NCI-H2227 treated with DMSO at 0.1 percent for 48 hours (cell line): Measurements from ENCODE around the gene TEF.
A peak's percentile ranks its signal among the peaks of the same experiment; 100 is the strongest.

Source experiments
- DNase-seq: peaks from one replicate; lab custom pipeline; 2025; lab: John Stamatoyannopoulos, UW

TEF gene

DNA sequence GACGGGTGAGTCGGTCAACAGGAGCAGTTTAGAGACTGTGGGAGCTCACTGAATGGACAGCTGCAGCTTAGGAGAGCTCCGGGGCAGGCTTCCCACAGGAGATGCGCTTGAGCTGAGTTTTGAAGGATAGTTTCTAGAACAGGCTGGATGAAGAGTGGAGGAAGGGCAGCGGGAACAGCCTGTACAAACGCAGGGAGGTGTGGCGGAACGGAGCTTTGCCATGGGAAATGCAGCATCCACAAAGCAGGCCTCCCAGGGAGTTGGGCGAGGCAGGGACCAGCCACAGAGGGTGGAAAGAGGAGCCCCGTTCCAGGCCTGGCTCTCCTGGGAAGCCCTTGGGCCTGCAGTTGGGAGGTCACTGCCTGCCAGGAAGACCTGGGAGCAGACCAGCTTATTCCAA, 26.8 kb upstream of the TEF start:
- no peak for DNase-seq

DNA sequence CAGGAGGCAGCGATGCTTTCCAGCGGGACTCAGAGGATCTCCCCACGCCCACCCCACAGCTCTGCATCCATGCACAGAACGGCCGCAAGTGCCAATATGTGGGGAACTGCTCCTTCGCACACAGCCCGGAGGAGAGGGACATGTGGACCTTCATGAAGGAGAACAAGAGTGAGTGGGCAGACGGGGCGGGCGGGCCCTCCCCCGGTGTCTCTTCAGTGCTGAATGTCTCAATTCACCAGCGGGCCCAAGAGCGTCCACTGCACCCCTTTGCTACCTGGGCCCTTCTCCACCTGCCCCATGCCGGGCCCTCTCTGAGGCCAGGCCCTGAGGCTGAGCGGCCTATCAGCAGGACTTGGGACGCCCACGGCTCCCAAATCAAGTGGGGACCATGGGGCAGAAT, 25.8 kb upstream of the TEF start:
- DNase-seq, result no peak

DNA sequence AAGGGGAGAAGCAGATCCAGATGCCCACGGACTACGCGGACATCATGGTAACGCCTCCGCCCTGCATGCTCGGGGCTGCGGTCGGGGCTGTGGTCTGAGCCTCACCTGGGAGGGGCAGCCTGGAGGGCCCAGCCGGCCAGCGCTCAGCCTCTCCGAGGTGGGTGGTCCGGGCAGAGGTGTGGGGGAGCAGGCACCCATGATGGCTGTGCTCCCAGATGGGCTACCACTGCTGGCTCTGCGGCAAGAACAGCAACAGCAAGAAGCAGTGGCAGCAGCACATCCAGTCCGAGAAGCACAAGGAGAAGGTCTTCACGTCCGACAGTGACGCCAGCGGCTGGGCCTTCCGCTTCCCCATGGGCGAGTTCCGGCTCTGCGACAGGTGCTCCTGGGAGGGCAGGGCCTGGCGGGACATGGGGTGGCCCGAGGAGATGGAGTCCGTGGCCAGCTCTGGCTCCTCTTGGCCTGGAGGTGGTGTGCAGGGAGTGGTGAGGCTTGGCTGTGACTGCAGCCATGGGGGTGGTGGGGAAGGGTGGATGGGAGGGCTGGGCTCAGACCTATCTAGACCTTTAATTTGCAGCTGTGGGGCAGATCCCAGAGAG, 25.2 kb upstream of the TEF start:
- no peak for DNase-seq

DNA sequence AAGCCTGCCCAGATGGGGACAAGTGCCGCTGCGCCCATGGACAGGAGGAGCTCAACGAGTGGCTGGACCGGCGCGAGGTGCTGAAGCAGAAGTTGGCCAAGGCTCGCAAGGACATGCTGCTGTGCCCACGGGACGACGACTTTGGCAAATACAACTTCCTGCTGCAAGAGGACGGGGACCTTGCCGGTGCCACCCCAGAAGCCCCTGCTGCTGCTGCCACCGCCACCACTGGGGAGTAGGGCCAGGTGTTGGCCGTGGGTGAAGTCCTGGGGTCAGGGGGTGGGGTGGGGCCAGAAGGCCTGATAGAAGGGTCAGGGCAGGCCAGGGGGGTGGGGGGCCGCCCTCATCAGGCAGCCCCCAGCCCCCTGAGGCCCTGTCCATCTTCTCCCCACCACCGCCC, 24.6 kb upstream of the TEF start:
- DNase-seq, result no peak

DNA sequence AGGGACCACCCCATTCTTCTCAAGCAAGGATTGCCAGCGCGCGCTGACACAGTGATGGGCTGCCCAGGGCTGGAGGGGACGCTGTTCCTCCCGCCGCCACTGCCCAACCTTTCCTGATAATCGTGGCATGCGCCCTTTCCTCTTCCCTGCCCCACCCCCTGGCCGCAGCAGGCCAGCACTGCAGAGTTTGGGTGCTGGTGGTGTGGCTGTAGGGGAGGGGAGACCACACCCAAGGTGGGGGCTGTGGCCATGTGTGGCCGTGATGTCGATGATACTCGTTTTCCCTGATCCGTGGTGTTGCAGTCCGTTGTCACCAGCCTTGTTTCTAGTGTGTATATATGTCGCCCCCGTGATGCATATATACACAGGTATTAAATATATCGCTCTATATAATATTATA, 22.8 kb upstream of the TEF start:
- DNase-seq, result no peak

DNA sequence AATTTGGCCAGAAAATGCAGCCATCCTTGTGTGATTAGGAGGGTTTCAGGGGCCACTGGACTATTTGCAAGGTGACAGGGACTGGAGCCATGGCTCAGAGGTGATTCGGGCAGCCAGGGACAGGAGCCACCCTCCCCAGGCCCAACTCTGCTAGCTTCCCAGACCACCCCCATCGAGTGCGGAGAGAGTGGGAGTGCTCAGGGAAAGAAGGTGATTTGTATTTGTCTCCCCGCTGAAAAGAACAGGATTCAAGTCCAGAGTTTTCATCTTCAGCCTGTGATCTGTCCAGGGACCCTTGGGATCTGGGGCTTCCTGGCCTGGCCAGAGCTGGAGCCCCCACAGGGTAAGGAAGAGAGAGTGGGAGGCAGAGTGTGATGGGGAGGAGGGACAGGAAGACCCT, 22.4 kb upstream of the TEF start:
- no peak for DNase-seq

DNA sequence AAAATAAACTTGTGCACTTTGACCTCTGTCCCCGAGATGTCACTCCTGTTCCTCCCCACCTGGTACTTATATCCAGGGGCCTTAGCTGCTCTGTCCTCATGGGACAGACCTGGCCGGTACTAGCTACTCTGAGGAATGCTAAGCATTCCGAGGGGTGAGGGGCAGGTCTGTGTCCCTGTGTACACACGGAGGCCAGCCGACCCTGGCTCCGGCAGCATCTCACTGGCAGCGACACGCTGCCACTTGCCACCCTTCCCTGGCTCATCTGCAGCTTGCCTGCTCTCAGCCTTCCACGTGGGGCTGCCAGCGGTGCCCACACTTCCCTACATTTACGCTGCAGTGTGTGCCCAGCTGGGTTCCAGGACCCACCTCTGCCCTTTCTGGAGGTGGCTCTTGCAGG, 21.6 kb upstream of the TEF start:
- no peak for DNase-seq

DNA sequence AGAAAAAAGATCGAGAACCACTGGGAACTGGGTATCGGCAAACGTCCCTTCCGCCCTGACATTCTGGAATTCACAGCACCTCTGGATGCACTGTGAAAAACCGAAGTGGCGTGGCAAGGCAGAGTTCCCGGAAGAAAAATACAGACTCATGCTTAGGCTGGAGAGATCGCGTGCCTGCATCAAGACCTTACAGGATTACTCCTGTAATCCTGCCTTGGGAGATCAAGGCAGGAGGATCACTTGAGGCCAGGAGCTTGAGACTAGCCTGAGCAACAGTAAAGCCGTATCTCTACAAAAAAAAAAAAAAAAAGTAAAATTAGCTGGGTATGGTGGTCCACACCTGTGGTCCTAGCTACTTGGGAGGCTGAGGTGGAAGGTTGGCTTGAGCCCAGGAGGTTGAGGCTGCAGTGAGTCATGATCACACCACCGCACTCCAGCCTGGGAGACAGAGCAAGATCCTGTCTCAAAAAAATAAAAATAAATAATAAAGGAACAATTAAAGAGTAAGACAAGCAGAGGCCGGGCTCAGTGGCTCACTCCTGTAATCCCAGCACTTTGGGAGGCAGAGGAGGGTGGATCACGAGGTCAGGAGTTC, 19.9 kb upstream of the TEF start:
- DNase-seq, result no peak

DNA sequence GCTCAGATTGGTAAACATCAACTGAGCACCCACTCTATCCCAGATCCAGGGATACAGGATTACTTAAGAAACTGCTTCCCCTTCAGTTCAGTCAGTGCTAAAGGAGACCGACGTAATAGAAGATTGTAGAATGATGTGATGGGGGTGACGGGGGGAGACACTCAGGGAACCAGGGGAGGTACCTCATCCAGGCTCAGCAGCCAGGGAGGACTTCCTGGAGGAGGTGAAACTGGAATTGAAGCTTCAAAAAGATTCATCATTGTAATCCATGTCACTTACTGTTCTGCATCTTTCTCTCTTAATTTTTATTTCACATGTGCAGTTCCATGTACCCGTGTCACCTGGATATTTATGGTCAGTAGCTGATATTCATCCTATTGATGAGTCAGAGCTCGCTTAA, 19.1 kb upstream of the TEF start:
- DNase-seq, result no peak

DNA sequence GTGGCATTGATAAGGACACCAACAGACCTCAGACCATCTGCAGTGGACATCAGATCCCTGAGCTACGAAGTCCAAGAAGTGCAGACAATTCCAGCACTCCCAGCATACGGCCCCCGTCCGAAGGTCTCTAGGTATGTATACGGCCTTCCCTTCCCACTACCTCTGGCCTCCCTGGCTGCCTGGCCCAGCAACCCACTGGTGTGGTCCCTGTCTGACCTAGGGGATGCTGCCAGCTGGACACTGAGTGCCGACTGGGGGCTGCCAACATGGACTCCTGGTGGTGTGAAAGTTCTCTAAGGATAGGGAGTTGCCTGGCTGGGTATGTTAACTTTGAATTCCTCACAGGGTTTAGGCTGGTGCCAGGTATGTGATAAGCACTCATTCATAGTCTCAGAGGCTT, 17.5 kb upstream of the TEF start:
- no peak for DNase-seq

DNA sequence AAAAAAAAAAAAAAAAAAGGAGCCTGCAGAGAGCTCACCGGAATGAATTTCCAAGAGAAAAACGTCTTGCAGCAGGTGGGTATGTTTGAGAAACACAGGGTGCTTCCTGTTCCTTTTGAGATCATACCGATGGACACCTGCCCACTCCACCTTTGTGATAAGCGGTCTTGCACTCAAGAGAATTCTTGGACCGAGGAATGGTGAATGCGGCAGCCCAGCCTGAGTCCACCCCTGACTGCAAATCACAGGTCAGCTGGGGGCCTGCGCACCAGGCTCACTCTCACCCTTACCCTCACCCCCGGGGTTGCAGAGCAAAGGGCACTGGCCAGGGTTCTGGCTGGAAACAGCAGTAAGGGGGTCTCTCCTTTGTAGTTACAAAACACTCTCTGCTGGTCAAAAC, 16.8 kb upstream of the TEF start:
- DNase-seq, result no peak

DNA sequence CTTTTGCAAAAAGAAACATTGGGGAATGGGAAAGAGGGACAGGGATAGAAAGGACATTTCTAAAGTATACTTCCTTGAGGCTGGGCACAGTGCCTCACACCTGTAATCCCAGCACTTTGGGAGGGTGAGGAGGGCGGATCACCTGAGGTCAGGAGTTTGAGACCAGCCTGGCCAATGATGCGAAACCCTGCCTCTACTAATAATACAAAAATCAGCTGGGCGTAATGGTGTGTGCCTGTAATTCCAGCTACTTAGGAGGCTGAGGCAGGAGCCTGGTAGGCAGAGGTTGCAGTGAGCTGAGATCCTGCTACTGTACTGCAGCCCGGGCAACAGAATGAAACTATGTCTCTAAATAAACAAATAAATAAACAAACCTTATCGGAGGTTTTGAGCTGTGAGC, 16.3 kb upstream of the TEF start:
- no peak for DNase-seq

DNA sequence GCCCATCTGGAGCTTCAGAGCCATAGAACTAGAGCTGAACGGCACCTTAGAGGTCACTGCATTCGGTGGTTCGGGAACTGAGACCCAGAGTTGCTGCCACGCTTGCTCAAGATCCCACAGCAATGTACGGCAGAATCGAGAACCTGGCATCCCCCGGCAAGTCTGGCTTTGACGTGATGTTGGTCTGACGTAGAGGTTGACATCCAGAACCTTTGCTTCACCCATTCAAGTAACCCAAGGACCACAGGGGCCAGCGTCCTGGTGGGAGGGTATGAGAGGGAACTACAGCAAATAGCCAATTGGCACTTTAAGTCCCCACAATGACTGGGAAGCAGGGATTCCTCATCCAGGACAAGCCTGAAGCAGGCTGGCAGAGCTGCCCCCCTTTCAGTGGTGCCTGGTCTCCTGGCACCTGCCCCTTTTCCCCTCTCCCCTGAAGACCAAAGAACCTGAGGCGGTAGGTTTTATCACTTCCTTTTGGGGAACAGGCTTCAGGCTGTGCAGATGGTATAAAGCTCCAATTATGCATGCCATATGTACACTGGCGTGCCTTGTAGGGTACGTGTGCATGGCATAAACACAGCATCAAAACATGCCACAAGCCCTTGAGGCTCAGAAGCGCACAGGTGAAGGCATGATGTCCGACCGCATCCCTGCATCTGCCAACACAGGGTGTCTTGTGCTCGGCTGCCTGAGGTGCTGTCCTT, 15.3 kb upstream of the TEF start:
- DNase-seq, result no peak

DNA sequence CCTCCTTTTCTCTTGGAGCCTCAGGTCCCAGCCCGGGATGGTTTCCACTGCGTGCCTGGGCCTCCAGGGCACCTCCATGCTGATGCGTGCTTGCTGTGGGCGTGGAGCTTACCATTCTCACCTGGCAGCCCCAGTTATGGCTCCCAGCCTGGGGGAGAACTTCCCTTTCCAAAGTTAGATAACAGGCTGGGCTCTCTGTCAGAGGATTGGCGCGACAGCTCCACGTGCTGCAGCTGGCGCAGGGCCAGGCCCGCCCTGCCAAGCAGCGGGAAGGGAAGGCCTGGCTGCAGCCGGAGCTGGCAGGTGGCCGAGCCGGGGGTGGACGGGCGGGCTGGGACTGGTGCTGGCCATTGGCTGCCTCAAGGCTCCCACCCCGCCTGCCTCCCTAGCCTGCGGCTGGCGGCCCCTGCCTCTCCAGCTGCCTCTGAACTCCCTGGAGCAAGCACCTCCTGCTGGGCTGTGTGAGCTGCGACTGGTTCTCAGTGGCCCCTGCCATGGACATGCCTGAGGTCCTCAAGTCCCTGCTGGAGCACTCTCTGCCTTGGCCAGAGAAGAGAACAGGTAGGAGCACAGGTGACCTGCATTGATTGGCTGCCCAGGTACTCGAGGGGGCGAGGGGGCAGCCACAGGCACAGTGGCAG, 14.6 kb upstream of the TEF start:
- peak; percentile 68 for DNase-seq

DNA sequence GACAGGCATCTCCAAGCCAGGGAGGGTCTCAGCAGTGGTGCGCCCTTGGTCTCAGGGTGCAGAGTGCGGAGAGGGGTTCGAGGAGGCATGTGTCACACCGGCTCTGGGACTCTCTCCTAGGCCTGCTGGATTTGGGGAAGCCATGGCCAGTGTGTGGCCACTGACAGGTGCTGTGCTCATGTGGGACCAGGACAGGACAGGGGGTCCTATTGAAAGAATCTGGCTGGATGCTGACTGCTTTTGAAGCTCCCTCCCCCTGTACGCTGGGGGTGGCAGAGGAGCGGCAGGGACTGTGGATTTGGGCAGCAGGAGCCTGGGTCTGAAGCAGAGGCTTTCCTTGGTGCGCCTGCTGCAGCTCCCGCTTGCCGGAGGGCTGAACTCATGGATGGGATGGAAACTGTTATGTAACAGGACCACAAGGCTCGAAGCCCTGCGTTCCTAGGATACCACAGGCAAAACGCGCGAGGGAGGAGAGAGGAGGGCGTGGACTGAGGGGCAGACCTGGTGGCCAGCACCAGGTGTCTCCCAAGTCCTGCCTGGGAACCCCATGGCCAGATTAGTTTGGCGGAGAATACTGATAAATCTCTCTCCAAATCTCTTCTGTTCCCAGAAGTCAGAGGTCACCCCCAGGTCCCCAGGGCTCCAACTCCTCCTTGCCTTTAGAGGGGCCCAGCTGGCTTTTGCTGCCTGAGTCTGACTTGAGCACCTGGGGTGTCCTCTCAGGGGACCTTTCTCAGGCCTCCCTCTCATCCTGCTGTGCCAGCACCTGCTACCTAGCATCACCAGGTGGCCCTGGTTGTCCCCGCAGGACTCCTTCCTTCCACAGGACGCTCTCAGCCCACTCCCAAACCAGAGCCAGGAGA, 13.8 kb upstream of the TEF start:
- DNase-seq, result no peak

DNA sequence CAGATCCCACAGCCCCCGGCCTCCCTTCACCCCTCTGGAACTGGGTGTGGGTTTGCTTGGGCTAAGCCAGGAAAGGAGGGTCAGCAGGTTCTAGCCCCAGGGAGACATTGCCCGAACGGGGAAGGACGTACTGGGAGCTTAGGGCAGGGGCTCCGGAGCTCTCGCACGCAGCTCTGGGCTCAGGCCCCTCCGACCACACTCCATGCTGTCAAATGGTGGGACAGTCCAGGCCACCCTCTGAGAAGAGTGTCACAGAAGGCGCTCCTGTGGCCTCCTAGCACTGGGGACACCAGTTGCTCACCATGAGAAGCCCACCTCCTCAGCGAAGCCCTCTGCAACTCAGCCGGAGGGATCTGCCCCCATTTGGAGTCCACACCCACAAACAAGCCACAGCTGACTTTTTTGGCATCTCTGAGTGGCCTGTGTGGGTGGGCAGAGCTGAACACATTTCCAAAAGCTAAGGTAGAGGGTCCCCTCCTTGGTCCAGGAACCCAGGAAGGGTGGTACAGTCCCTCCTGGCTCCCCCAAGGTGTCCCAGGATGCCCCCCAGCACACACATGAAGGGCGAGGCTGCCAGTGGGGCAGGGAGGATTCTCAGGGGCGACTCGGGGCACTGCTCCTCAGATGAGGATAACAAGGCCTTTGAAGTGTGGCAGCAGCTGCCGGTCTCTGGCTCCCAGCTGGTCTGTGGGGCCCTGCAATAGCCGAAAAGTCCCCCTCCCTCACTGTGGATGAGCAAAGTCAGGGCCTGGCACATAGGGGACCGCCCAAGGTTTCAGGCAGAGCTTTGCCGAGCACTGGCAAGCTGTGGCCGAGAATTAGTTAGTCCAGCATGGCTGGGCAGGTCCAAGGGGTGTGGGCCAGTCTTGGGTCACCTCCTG, 13.0 kb upstream of the TEF start:
- no peak for DNase-seq

DNA sequence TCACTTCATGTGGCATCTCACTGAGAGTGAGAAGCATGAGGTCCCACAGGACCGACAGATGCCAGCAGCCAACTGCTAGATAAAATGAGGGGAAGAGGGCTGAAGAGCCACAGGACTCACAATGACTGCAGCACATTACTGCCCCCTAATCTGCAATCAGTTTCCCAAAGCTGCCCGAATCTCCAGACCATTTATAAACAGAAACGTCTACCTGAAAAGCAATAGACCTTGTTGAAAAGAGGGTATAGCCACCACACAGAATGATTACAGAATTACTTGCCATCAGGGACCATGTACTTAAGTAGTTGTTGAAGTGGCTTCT, 12.4 kb upstream of the TEF start:
- DNase-seq, result no peak

DNA sequence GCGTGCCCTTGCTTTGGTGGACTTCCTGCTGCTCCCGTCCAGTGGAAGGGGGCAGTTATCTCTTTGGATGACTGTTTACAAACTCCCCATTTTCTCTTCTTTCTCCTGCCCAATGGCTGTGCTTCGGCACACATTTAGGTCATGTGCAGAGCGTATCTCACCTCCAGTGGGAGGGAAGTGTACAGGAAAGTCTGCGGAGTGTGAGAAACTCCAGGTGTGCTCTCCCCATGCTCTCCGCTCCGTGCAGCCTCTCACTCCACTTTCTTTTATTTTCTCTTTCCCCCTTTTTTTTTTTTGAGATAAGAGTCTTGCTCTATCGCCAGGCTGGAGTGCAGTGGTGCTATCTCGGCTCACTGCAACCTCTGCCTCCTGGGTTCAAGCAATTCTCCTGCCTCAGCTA, 11.9 kb upstream of the TEF start:
- no peak for DNase-seq

DNA sequence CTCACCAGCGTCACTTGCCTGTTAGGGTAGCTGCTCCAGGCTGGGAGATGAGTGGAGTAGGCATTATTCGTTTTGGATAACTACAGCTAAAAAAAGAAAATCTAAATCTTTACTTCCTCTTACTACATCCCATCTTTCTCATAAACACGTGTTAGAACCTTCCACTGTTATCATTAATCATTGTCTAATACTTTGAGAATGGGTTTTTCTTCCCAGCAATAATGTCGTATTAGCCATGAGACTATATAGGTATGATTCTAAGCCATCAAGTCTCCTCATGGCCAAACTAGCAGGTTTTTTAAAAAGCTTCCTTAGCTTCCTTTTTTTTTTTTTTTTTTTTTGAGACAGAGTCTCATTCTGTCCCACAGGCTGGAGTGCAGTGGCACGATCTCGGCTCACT, 3.9 kb upstream of the TEF start:
- no peak for DNase-seq

DNA sequence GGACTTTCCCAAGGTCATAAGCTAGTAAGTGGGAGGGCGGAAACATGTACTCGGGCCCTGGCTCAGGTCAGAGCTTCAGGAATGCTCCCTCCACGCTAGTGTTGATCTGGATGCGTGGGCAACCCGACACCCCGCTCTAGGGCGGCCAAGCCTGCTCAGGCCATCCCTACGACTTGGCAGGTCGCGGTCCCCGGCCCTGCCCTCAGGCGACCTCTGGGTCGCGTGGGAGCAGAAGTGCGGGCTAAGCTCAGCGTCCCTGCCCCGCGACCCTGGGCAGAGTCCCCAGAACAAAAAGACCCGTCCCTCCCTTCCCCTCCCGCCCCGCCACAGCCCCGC, 781 bp upstream of the TEF start:
- DNase-seq, result no peak

DNA sequence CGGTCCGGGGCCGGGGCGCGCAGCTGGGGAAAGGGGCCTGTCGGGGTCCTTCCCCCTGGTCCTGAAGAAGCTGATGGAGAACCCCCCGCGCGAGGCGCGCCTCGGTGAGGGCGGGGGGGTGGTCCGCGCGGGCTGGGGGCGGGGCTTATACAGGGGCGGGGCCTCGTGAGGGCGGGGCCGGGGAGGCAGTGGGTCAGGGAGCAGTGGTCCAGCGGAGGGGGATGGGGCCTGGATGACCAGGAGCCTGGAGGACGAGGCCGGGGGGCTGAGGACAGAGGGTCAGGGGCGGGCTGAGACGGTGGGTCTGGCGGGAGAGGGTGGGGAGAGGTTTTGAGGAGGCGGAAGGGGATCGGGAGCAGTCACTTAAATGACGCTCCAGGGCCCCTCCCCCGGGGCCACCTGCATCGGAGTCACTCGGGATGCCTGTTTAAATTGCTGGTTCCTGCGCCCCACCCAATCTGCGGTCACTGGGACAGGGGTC, 396 bp downstream of the TEF start:
- no peak for DNase-seq

DNA sequence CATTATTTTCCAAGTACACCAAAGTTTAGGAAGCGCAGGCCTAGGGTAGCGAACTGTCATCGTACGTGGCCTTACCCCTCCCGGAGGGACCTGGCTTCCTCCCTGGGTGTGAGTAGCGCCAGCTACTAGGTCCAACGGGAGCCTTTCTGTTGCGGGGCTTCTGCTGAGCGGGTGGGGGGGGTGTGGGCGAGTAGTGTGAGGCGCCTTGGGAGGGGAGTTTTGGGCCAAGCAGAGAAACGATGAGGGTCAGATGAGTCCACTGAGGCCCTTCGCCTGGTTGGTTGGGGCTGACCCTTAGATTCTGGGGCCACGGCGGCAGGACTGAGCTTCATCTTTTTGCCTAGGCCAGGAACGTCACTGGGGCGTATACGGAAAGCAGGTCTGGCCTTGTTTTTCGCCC, 868 bp downstream of the TEF start:
- no peak for DNase-seq
